ENCODE measurements around the gene ZC3H13. TPM values are rescaled to one million over a fixed set of nuclear protein-coding genes. Genes with fewer than 3 reads are reported as not detected.
A peak's percentile ranks its signal among the peaks of the same experiment; 100 is the strongest.

ZC3H13 gene
- total and polyA plus RNA-seq, 2 of the 8 experiments (the other 6 are each of a cell fraction or from before 2014, with no cell fraction given), result 5.1 to 57.8 TPM

- H3K36me3 ChIP-seq (ENCODE audit: control insufficient read depth in 2 of 4, insufficient read depth in 4 of 4, low read length in 3 of 4), result peaks cover 0 to 53% (median 4%) of the 10 kb centered on the region in 4 experiments; a peak in 3 of 8 replicates
- H4K91ac ChIP-seq (replicated peaks; ENCODE audit: insufficient read length, low read length), result no peak overlapping the region
- FAIRE-seq, result peak; percentile 45
- TF ChIP-seq ASH2L (IDR thresholded peaks at IDR 0.05; ENCODE audit: low read length), result no peak
- no peak for TF ChIP-seq TAF1 (IDR thresholded peaks at IDR 0.05; ENCODE audit: low read depth, low read length)
Measured at GRCh38 chr13:46010148-46010547, 42.4 kb downstream of the ZC3H13 start.

More at GRCh38 chr13:46010148-46010547, 42.4 kb downstream of the ZC3H13 start:
- ChIA-PET CTCF (ENCODE audit: partially characterized antibody) (interaction anchor here (0.8 to 2.2 kb wide), 13 partner anchors 9 to 277 kb away, joined by 3 to 13 read pairs (median 3); no protein-coding TSS in a partner anchor), POLR2A (ENCODE audit: partially characterized antibody) (interaction anchor here (1.0 kb wide), 1 partner anchor 9 kb away, joined by 3 read pairs; no protein-coding TSS in a partner anchor)
- H3K14ac ChIP-seq (ENCODE audit: insufficient read length), result no peak overlapping the region
- no peak overlapping the region for H2BK12ac ChIP-seq (ENCODE audit: low read depth, low read length)
- no peak overlapping the region for H3K27ac ChIP-seq (ENCODE audit: low read depth, low read length)
- no peak overlapping the region for H3K4ac ChIP-seq (replicated peaks; ENCODE audit: insufficient read length, low read depth, low read length)
- no peaks in the 10 kb centered on the region for H4K20me1 ChIP-seq (replicated peaks in 1 of 2; ENCODE audit: control insufficient read depth in 1 of 2, insufficient read depth in 2 of 2, low read length in 2 of 2)
- no peak overlapping the region for H4K5ac ChIP-seq (ENCODE audit: insufficient read length, low read depth, low read length)
- no peak overlapping the region for H2BK120ac ChIP-seq (replicated peaks; ENCODE audit: low read depth, low read length)
- H2AFZ ChIP-seq (ENCODE audit: low read length), result no peak overlapping the region
- no peak overlapping the region for H2BK15ac ChIP-seq (ENCODE audit: low read length)
- no peak overlapping the region for H2BK20ac ChIP-seq (ENCODE audit: low read length)
- H3K9ac ChIP-seq (replicated peaks in 1 of 4; ENCODE audit: extremely low read depth in 1 of 4, low read depth in 3 of 4, low read length in 3 of 4), result no peak overlapping the region
- H3K9me3 ChIP-seq (ENCODE audit: insufficient read depth in 2 of 2, low read depth in 1 of 2, low read length in 1 of 2), result no peaks in the 10 kb centered on the region
- no peak overlapping the region for H3K23ac ChIP-seq (ENCODE audit: insufficient read length)
- no peaks in the 10 kb centered on the region for H3K23me2 ChIP-seq (ENCODE audit: low read depth, low read length)
- no peaks in the 10 kb centered on the region for H3K79me2 ChIP-seq (ENCODE audit: control insufficient read depth in 1 of 2, insufficient read depth in 2 of 2, low read length in 2 of 2)
- no peak overlapping the region for H3K4me3 ChIP-seq (ENCODE audit: extremely low read depth in 1 of 4, insufficient read depth in 2 of 4, low read depth in 3 of 4, low read length in 4 of 4)
- no peak for DNase-seq (ENCODE audit: low read depth in 1 of 2, low spot score in 2 of 2)
- H2BK5ac ChIP-seq (ENCODE audit: low read depth, low read length), result no peak overlapping the region
- no peak overlapping the region for H3K4me2 ChIP-seq (ENCODE audit: insufficient read depth in 1 of 2, low read depth in 2 of 2, low read length in 2 of 2)
- no peak overlapping the region for H3K18ac ChIP-seq (ENCODE audit: extremely low read depth, low read length)
- no peak overlapping the region for H4K8ac ChIP-seq (ENCODE audit: extremely low read depth, insufficient read depth, low read length)
- no peak overlapping the region for H2AK5ac ChIP-seq (ENCODE audit: low read depth, low read length)
- no peaks in the 10 kb centered on the region for H3K4me1 ChIP-seq (replicated peaks in 1 of 4; ENCODE audit: control insufficient read depth in 3 of 4, insufficient read depth in 4 of 4, low read length in 3 of 4)
- 99% methylated on average over 6 of the region's 6 CpGs; no CpG with 5 or more reads in 1 of the 2 experiments for WGBS, 2 experiments (ENCODE audit: extremely low coverage in 1 of 2, insufficient coverage in 1 of 2, insufficient read length in 1 of 2, insufficient replicate concordance in 2 of 2, low coverage in 1 of 2, low lambda C conversion rate in 2 of 2, missing lambda C conversion rate in 1 of 2)
- H3K56ac ChIP-seq (replicated peaks; ENCODE audit: insufficient read length, low read depth, low read length), result no peak overlapping the region
- H3K79me1 ChIP-seq (ENCODE audit: low read depth, low read length), result no peaks in the 10 kb centered on the region
- H3K27me3 ChIP-seq (replicated peaks in 1 of 4; ENCODE audit: control insufficient read depth in 3 of 4, extremely low read depth in 1 of 4, insufficient read depth in 3 of 4, low read length in 3 of 4), result no peaks in the 10 kb centered on the region

All from H1 (cell line).